HG03097 (cell line): ENCODE measurements around the gene CHPF2.

Experiments
- ATAC-seq: cut with Tn5 transposase; IDR thresholded peaks from one replicate; pipeline ENCODE4 v1.9.1; 2021; ENCODE audit not compliant: unreplicated experiment, low FRiP score

The CHPF2 gene

GRCh38 chr7:151260471-151260870, 28.2 kb downstream of the CHPF2 start:
- no peak for ATAC-seq

GRCh38 chr7:151260883-151261282, 28.6 kb downstream of the CHPF2 start:
- ATAC-seq = no peak

- ATAC-seq = no peak
Observed at GRCh38 chr7:151261529-151261928, 29.2 kb downstream of the CHPF2 start.

- no peak for ATAC-seq
Observed at GRCh38 chr7:151264615-151265014, 32.3 kb downstream of the CHPF2 start.

- ATAC-seq = no peak
Observed at GRCh38 chr7:151265351-151265931, 33.2 kb downstream of the CHPF2 start.

GRCh38 chr7:151269511-151269910, 37.2 kb downstream of the CHPF2 start:
- no peak for ATAC-seq

- no peak for ATAC-seq
Observed at GRCh38 chr7:151271699-151272355, 39.5 kb downstream of the CHPF2 start.

- no peak for ATAC-seq
Observed at GRCh38 chr7:151272405-151272804, 40.1 kb downstream of the CHPF2 start.

- no peak for ATAC-seq
Observed at GRCh38 chr7:151272877-151273276, 40.6 kb downstream of the CHPF2 start.

- no peak for ATAC-seq
Observed at GRCh38 chr7:151273651-151274390, 41.5 kb downstream of the CHPF2 start.

- ATAC-seq = no peak
Observed at GRCh38 chr7:151274396-151274795, 42.1 kb downstream of the CHPF2 start.

GRCh38 chr7:151274936-151275812, 42.9 kb downstream of the CHPF2 start:
- no peak for ATAC-seq

GRCh38 chr7:151275813-151276577, 43.7 kb downstream of the CHPF2 start:
- ATAC-seq = no peak

- no peak for ATAC-seq
Observed at GRCh38 chr7:151276666-151277590, 44.6 kb downstream of the CHPF2 start.

- no peak for ATAC-seq
Observed at GRCh38 chr7:151277631-151278030, 45.3 kb downstream of the CHPF2 start.

- ATAC-seq = no peak
Observed at GRCh38 chr7:151278949-151279348, 46.7 kb downstream of the CHPF2 start.

GRCh38 chr7:151279868-151280267, 47.6 kb downstream of the CHPF2 start:
- ATAC-seq = no peak

GRCh38 chr7:151280388-151281019, 48.2 kb downstream of the CHPF2 start:
- ATAC-seq = no peak

- no peak for ATAC-seq
Observed at GRCh38 chr7:151281686-151282085, 49.4 kb downstream of the CHPF2 start.
